Lung (tissue), 12 donors: ENCODE data around the gene PTH2. TPM values are rescaled to one million over a fixed set of nuclear protein-coding genes. Genes with fewer than 3 reads are reported as not detected.
A peak's percentile ranks its signal among the peaks of the same experiment; 100 is the strongest.

Source experiments
- ATAC-seq: fragments of 200-7000 bp; cut with Tn5 transposase; one replicate; pipeline ENCODE4 v1.9.1; 2020; ENCODE audit warnings: moderate number of reproducible peaks; ENCODE audit not compliant: insufficient read depth, low FRiP score
- DNase-seq, 3 donors: peaks; one replicate each; pipeline ENCODE4 v3.0.0-alpha.2; 2013 to 2017
- H3K27ac ChIP-seq, 2 donors: one replicate each; pipeline ENCODE4 v1.5.1; 2013; ENCODE audit warnings: mild to moderate bottlenecking in 2 of 2, moderate library complexity in 2 of 2, control low read depth in 1 of 2, inconsistent platforms in 1 of 2, low read depth in 1 of 2, low read length in 1 of 2
- H3K27me3 ChIP-seq, 3 donors: one replicate each; pipeline ENCODE4 v1.5.1; 2013; ENCODE audit warnings: low read length in 2 of 3; ENCODE audit not compliant: control insufficient read depth in 3 of 3, insufficient read depth in 3 of 3
- H3K36me3 ChIP-seq, 4 donors: one replicate each; pipeline ENCODE4 v1.5.1; 2013; ENCODE audit warnings: low read length in 4 of 4, mild to moderate bottlenecking in 1 of 4, moderate library complexity in 1 of 4; ENCODE audit not compliant: control insufficient read depth in 4 of 4, insufficient read depth in 4 of 4
- H3K4me1 ChIP-seq, 5 donors: one replicate each; pipeline ENCODE4 v1.5.1; 2013; ENCODE audit warnings: low read length in 5 of 5, mild to moderate bottlenecking in 2 of 5, moderate library complexity in 1 of 5; ENCODE audit not compliant: control insufficient read depth in 5 of 5, insufficient read depth in 5 of 5
- H3K4me3 ChIP-seq: one replicate; pipeline ENCODE4 v1.5.1; 2013; ENCODE audit warnings: mild to moderate bottlenecking, control low read depth, moderate library complexity
- H3K9ac ChIP-seq, 2 donors: one replicate each; pipeline ENCODE4 v1.5.1; 2013; ENCODE audit warnings: low read length in 2 of 2, control low read depth in 1 of 2; ENCODE audit not compliant: insufficient read depth in 1 of 2
- H3K9me3 ChIP-seq, 4 donors: one replicate each; pipeline ENCODE4 v1.5.1; 2013; ENCODE audit warnings: low read length in 3 of 4, mild to moderate bottlenecking in 1 of 4, moderate library complexity in 1 of 4; ENCODE audit not compliant: control insufficient read depth in 4 of 4, insufficient read depth in 3 of 4
- WGBS, 2 donors: extraction: QIAGEN DNeasy Blood & Tissue Kit; methylation state at CpG; one replicate each; pipeline ENCODE4 v1.1.7; 2013; 5-methylcytosine and 5-hydroxymethylcytosine counted together
- polyA plus RNA-seq, 2 donors: library from polyadenylated mRNA; stranded (reverse); fragments of 200-250 nt; gene quantifications; one replicate each; pipeline ENCODE4 v1.2.1, GENCODE V29; 2013
- total RNA-seq, 2 donors: library from RNA; depleted of rRNA in 1 of 2; stranded (reverse); fragments of >200 nt in 1 of 2; gene quantifications; one replicate each; pipeline ENCODE4 v1.2.1, GENCODE V29; 2014 to 2021
- TF ChIP-seq, protein P1 (sequence below): IDR thresholded peaks from 2 replicates; pipeline ENCODE4 v1.5.1; 2012; ENCODE audit warnings: mild to moderate bottlenecking; ENCODE audit errors: control extremely low read depth, extremely low read depth
- donor health status: control.
- donor health status: control.
- donor health status: Bipolar disorder and iron deficiency.
- donor health status: healthy.
- donor health status: DM: yes; HTN: yes; CAD: no.

PTH2 gene
- total and polyA plus RNA-seq, 4 donors = not detected

DNA sequence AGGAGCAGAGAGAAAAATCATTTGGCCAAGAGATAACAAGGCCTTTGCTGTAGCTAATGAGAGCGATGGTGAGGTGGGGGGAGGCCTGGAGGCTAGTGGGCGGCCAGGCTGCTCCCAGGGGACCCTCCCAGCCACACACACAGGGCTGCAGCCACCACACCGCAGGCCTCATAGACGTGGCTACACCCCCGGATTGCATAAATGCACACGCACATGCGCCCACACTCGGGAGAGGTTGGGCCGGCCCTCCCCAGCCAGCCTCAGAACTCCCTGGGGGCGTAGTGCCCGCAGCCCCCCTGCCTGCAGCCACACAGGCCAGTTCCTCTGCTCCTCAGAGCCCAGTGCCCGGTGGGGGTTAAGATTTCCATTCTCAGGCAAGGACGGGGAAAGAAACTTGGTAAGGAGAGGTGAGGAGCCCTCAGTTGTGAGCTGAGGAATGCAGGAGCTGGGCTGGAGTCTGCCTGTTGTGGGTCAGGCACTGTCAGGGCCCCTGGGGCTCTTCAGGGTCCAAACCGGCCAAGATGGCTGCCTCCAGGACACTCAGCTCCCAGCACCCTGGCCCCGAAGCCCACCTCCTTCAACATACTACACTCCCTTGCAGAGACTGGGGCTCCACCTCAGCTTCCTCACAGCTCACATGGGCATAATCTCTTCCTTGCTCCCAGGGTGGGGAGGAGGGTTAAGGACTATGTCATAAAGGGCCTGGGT lies 8.0 kb downstream of the PTH2 start:
- H3K27me3 ChIP-seq = peaks cover 0 to 25% (median 19%) of the 10 kb centered on the region in 3 donors
- peaks cover 0 to 8% (median 0%) of the 10 kb centered on the region in 5 donors for H3K4me1 ChIP-seq
- H3K27ac ChIP-seq = no peak overlapping the region
- ATAC-seq (no peak), DNase-seq (no peak)
- H3K9ac ChIP-seq = no peak overlapping the region
- no peak overlapping the region for H3K4me3 ChIP-seq
- H3K36me3 ChIP-seq = no peaks in the 10 kb centered on the region
- TF ChIP-seq, protein P1, sequence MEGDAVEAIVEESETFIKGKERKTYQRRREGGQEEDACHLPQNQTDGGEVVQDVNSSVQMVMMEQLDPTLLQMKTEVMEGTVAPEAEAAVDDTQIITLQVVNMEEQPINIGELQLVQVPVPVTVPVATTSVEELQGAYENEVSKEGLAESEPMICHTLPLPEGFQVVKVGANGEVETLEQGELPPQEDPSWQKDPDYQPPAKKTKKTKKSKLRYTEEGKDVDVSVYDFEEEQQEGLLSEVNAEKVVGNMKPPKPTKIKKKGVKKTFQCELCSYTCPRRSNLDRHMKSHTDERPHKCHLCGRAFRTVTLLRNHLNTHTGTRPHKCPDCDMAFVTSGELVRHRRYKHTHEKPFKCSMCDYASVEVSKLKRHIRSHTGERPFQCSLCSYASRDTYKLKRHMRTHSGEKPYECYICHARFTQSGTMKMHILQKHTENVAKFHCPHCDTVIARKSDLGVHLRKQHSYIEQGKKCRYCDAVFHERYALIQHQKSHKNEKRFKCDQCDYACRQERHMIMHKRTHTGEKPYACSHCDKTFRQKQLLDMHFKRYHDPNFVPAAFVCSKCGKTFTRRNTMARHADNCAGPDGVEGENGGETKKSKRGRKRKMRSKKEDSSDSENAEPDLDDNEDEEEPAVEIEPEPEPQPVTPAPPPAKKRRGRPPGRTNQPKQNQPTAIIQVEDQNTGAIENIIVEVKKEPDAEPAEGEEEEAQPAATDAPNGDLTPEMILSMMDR = no peak
- WGBS, 2 donors = 56 to 68% methylated on average over 14 to 15 of the region's 15 CpGs
- H3K9me3 ChIP-seq = no peaks in the 10 kb centered on the region

DNA sequence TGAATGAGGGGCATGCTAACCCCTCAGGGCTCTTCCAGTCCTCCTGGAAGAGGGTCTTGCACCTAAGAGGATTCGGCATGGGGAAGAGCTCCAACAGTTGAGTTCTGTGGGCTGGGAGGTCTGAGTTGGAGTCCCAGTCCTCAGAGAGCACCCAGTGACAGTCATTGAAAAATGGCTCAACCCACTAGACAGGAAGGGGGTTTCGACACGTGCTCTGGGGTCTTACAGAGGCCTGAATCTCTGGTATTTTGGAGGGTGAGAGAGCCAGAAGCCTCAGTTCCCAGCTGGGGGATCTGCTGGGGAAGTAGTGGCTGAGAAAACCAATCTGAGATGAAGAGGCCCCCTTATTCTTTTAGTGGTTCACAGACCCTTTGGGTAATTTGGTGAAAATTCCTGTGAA lies 9.0 kb downstream of the PTH2 start:
- H3K36me3 ChIP-seq = no peaks in the 10 kb centered on the region
- no peak overlapping the region for H3K4me3 ChIP-seq
- H3K27ac ChIP-seq = no peak overlapping the region
- ATAC-seq (no peak), DNase-seq (no peak)
- WGBS, 2 donors = 64 to 78% methylated on average over 3 of the region's 3 CpGs
- no peak overlapping the region for H3K9ac ChIP-seq
- no peaks in the 10 kb centered on the region for H3K9me3 ChIP-seq
- TF ChIP-seq, protein P1 = no peak
- peaks cover 0 to 8% (median 0%) of the 10 kb centered on the region in 5 donors for H3K4me1 ChIP-seq
- peaks cover 0 to 16% (median 11%) of the 10 kb centered on the region in 3 donors for H3K27me3 ChIP-seq

DNA sequence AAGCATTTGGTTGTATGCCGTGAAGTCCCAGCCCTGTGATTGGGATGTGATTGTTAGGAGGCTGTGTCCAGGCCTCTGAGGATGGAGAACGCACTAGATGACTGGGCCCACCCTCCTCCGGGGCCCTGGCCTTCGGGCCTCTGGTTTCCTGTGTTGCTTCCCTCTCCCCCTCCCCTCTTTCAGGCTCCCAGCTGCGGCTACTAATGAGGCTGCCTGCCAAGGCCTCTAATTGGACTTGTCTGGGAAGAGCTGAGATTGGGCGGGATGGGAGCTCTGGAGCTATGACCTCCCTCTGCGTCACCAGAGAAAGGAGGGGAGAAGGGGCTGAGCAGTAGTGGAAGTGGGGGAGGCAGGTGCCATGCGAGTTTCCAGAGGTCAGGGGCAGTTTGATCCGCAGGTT lies 9.9 kb downstream of the PTH2 start:
- peak; percentile 86 to 90 (median 87) for DNase-seq
- peaks cover 0 to 8% (median 0%) of the 10 kb centered on the region in 5 donors for H3K4me1 ChIP-seq
- TF ChIP-seq, protein P1 = no peak
- no peak for ATAC-seq
- peaks cover 0 to 8% (median 7%) of the 10 kb centered on the region in 3 donors for H3K27me3 ChIP-seq
- 60 to 70% methylated on average over 9 of the region's 9 CpGs for WGBS, 2 donors
- no peak overlapping the region for H3K4me3 ChIP-seq
- H3K36me3 ChIP-seq = no peaks in the 10 kb centered on the region
- no peaks in the 10 kb centered on the region for H3K9me3 ChIP-seq
- no peak overlapping the region for H3K27ac ChIP-seq
- no peak overlapping the region for H3K9ac ChIP-seq
